Prostate gland (tissue), 2 donors: Measurements from ENCODE around the gene NYNRIN. TPM values are rescaled to one million over a fixed set of nuclear protein-coding genes. Genes with fewer than 3 reads are reported as not detected.

ENCODE experiments used
- DNase-seq: peaks from one replicate; pipeline ENCODE4 v3.0.0-alpha.2; 2019; ENCODE audit warnings: low spot score
- H3K27ac ChIP-seq, 2 donors: fragments of 200-600 bp; sonication (generic); 2 replicates each; pipeline ENCODE4 v1.5.1; 2017 to 2019
- H3K27me3 ChIP-seq: fragments of 200-600 bp; sonication (generic); replicated peaks from 2 replicates; pipeline ENCODE4 v1.5.1; 2019; ENCODE audit not compliant: insufficient read depth
- H3K36me3 ChIP-seq, 2 donors: fragments of 200-600 bp; sonication (generic); 1 replicate in 1 of 2; 2 replicates in 1 of 2; pipeline versions ENCODE4 v1.5.1 to v1.8.1; 2017 to 2019
- H3K4me1 ChIP-seq: fragments of 200-600 bp; sonication (generic); replicated peaks from 2 replicates; pipeline ENCODE4 v1.5.1; 2019
- H3K4me3 ChIP-seq, 2 donors: fragments of 200-600 bp; sonication (generic); 2 replicates each; pipeline ENCODE4 v1.5.1; 2017 to 2019
- H3K9me3 ChIP-seq: fragments of 200-600 bp; sonication (generic); 2 replicates; pipeline ENCODE4 v1.5.1; 2017
- POLR2A ChIP-seq: fragments of 450-650 bp; IDR thresholded peaks from one replicate; pipeline ENCODE4 v1.6.1; 2016; ENCODE audit warnings: antibody characterized with exemption, mild to moderate bottlenecking
- POLR2AphosphoS5 ChIP-seq: sonication (generic); formaldehyde crosslinking; IDR thresholded peaks from one replicate; pipeline ENCODE4 v1.6.1; 2017; ENCODE audit warnings: antibody characterized with exemption
- WGBS: methylation state at CpG from one replicate; pipeline ENCODE4 v1.1.5; 2018; 5-methylcytosine and 5-hydroxymethylcytosine counted together
- intact Hi-C: fragments of 100-400 bp; cut with DNase I; formaldehyde crosslinking; loops from one replicate; pipeline ENCODE4 v1.14.2; 2022
- total RNA-seq, 2 donors: library from RNA; depleted of rRNA; stranded (reverse); fragments of >200 nt; gene quantifications; one replicate each; pipeline ENCODE4 v1.1.0, GENCODE V29; 2016
- TF ChIP-seq, protein P1 (sequence below), 4 experiments: fragments of 200-600 bp in 2 of 4; fragments of 450-650 bp in 2 of 4; sonication (generic) in 2 of 4; IDR thresholded peaks; 1 replicate in 3 of 4; 2 replicates in 1 of 4; pipeline ENCODE4 v1.5.1; 2016 to 2019; ENCODE audit warnings: antibody characterized with exemption in 4 of 4, mild to moderate bottlenecking in 2 of 4, moderate library complexity in 2 of 4

The NYNRIN gene
- total RNA-seq, 2 donors from 2014 or later, result 10.5 to 26.5 TPM

DNA sequence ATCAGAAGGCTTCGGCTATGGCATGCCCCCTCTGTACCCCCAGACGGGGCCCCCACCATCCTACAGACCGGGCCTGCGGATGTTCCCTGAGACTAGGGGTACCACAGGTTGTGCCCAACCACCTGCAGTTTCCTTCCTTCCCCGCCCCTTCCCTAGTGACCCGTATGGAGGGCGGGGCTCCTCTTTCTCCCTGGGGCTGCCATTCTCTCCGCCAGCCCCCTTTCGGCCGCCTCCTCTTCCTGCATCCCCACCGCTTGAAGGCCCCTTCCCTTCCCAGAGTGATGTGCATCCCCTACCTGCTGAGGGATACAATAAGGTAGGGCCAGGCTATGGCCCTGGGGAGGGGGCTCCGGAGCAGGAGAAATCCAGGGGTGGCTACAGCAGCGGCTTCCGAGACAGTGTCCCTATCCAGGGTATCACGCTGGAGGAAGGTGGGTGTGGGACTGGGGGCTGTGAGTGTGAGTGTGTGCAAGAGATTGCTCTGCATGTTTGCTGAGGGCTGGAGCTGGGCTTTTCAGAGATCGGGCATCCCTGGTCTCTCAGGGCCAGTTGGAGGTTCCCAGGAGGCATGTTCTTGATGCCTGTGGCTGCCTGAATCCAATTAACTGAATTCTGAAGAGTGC is 22.2 kb upstream of the NYNRIN start:
- Histone ChIP-seq H3K4me1 (no peaks in the 10 kb centered on the region), H3K9me3 (no peaks in the 10 kb centered on the region), H3K27me3 (no peaks in the 10 kb centered on the region), H3K27ac (no peak overlapping the region), H3K36me3 (no peaks in the 10 kb centered on the region), H3K4me3 (no peak overlapping the region)
- intact Hi-C loops, result no loop called here
- TF ChIP-seq POLR2A (no peak), POLR2AphosphoS5 (no peak)
- TF ChIP-seq, protein P1, sequence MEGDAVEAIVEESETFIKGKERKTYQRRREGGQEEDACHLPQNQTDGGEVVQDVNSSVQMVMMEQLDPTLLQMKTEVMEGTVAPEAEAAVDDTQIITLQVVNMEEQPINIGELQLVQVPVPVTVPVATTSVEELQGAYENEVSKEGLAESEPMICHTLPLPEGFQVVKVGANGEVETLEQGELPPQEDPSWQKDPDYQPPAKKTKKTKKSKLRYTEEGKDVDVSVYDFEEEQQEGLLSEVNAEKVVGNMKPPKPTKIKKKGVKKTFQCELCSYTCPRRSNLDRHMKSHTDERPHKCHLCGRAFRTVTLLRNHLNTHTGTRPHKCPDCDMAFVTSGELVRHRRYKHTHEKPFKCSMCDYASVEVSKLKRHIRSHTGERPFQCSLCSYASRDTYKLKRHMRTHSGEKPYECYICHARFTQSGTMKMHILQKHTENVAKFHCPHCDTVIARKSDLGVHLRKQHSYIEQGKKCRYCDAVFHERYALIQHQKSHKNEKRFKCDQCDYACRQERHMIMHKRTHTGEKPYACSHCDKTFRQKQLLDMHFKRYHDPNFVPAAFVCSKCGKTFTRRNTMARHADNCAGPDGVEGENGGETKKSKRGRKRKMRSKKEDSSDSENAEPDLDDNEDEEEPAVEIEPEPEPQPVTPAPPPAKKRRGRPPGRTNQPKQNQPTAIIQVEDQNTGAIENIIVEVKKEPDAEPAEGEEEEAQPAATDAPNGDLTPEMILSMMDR (IDR thresholded peaks at IDR 0.05), result no peak
- 78% methylated on average over 16 of the region's 16 CpGs for WGBS
- no peak for DNase-seq

DNA sequence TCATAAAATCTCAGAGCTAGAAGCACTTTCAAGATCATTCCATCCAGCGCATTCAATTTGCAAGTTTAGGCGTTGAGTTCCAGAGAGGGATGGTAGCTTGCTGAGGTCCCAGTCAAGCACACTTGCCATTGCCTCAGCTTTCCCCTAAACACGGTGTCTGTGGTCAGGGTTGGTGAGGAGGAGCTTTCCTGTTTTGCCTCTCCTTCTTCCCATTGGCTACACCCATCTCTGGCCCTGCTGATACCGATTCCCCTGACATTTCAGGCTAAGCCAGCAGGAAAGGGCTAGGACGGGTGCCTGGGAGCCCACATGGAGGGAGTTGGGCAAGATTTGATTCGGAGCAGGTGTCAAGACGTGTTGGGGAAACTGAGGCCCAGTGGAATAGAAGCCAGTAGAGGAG is 21.7 kb upstream of the NYNRIN start:
- Histone ChIP-seq H3K9me3 (no peaks in the 10 kb centered on the region), H3K27ac (no peak overlapping the region), H3K4me1 (no peaks in the 10 kb centered on the region), H3K36me3 (no peaks in the 10 kb centered on the region), H3K4me3 (no peak overlapping the region), H3K27me3 (no peaks in the 10 kb centered on the region)
- WGBS, result 84% methylated on average over 7 of the region's 7 CpGs
- intact Hi-C loops, result no loop called here
- no peak for DNase-seq
- TF ChIP-seq POLR2AphosphoS5 (no peak), POLR2A (no peak)
- TF ChIP-seq, protein P1 (IDR thresholded peaks at IDR 0.05), result no peak

DNA sequence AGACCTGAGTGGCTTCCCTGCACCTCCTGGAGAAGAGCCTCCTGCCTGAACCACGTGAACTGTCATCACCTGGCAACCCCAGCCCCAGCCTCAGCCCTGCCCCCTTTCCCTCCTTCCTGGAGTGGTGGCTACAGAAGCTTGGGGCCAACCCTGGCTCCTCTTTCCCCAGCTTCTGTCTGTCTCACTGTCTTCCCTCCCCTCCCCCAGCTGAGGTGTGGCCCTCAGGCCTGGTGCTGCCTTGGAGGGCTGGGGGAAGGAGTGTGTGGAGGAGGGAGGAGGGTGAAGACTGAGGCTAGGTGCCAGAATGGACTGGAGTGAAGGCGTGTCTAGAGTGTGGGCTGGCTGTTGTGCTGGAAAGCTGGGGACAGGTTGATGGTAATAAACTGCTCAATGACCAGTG is 21.1 kb upstream of the NYNRIN start:
- Histone ChIP-seq H3K27ac (no peak overlapping the region), H3K4me1 (no peaks in the 10 kb centered on the region), H3K36me3 (no peaks in the 10 kb centered on the region), H3K9me3 (no peaks in the 10 kb centered on the region), H3K4me3 (no peak overlapping the region), H3K27me3 (no peaks in the 10 kb centered on the region)
- WGBS, result 28% methylated on average over 2 of the region's 2 CpGs
- TF ChIP-seq POLR2AphosphoS5, result no peak
- TF ChIP-seq, protein P1 (IDR thresholded peaks at IDR 0.05), result no peak
- intact Hi-C loops, result no loop called here
- DNase-seq, result no peak

DNA sequence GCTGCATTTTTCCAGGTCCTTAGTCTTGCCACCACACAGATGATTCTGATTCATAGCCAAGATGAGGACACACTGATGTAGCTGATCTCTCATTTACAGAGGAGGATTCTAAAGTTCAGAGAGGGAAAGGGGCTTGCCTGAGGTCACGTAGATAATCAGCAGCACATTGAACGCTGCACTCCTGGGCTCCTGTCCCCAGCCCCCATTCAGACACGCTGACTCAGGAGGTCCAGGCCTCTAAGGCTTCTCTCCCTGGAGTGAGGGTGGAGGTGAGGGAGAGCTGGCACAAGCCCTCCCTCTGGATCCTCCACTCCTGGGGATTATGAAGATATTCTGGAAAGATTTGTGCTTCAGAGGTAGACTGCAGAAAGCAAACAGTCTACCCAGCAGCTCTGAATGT is 20.5 kb upstream of the NYNRIN start:
- WGBS, result 92% methylated on average over 3 of the region's 3 CpGs
- Histone ChIP-seq H3K4me3 (no peak overlapping the region), H3K4me1 (no peaks in the 10 kb centered on the region), H3K27me3 (no peaks in the 10 kb centered on the region), H3K36me3 (no peaks in the 10 kb centered on the region), H3K9me3 (no peaks in the 10 kb centered on the region), H3K27ac (peak overlapping the region in 1 of 2 donors; percentile 10)
- DNase-seq, result no peak
- intact Hi-C loops, result no loop called here
- TF ChIP-seq POLR2AphosphoS5 (no peak), POLR2A (no peak)
- TF ChIP-seq, protein P1 (IDR thresholded peaks at IDR 0.05), result no peak
